ENCODE results near the gene USP37. TPM values are rescaled to one million over a fixed set of nuclear protein-coding genes. Genes with fewer than 3 reads are reported as not detected.

Gene USP37
- total and polyA plus RNA-seq, 2 of the 13 experiments (the other 11 are each of a cell fraction or from before 2014, with no cell fraction given), result 6.5 to 30.6 TPM

- TF ChIP-seq ZNF280D (CRISPR knock-in tag; IDR thresholded peaks at IDR 0.05) (peak; percentile 83; the same call in 1 of the 2 replicates), ZSCAN21 (CRISPR knock-in tag; IDR thresholded peaks at IDR 0.05; ENCODE audit: borderline replicate concordance) (peak; percentile 65; the same call in 1 of the 2 replicates), ZUFSP (CRISPR knock-in tag; IDR thresholded peaks at IDR 0.05; ENCODE audit: borderline replicate concordance) (no peak), ARID2 (CRISPR knock-in tag; IDR thresholded peaks at IDR 0.05; ENCODE audit: borderline replicate concordance) (peak; percentile 66; the same call in 1 of the 2 replicates), JDP2 (CRISPR knock-in tag; IDR thresholded peaks at IDR 0.05; ENCODE audit: borderline replicate concordance) (no peak; the same call in 1 of the 2 replicates), PAF1 (CRISPR knock-in tag; IDR thresholded peaks at IDR 0.05) (no peak), GABPA (IDR thresholded peaks at IDR 0.05; ENCODE audit: low read depth, low read length) (no peak), GABPA (CRISPR knock-in tag; IDR thresholded peaks at IDR 0.05; ENCODE audit: low read depth) (no peak), BCL6 (CRISPR knock-in tag; IDR thresholded peaks at IDR 0.05) (peak; percentile 73), ESRRA (CRISPR knock-in tag; IDR thresholded peaks at IDR 0.05; ENCODE audit: low read depth) (peak; percentile 94), ZNF773 (CRISPR knock-in tag; IDR thresholded peaks at IDR 0.05; ENCODE audit: borderline replicate concordance) (no peak), SAFB2 (CRISPR knock-in tag; IDR thresholded peaks at IDR 0.05; ENCODE audit: borderline replicate concordance, low read depth) (peak; percentile 96; the same call in 1 of the 2 replicates), ZNF710 (CRISPR knock-in tag; IDR thresholded peaks at IDR 0.05; ENCODE audit: borderline replicate concordance) (no peak), NPAS2 (CRISPR knock-in tag; IDR thresholded peaks at IDR 0.05; ENCODE audit: borderline replicate concordance) (no peak), EED (CRISPR knock-in tag; IDR thresholded peaks at IDR 0.05) (no peak), ZBTB39 (CRISPR knock-in tag; IDR thresholded peaks at IDR 0.05) (peak; percentile 93), ZNF780A (CRISPR knock-in tag; IDR thresholded peaks at IDR 0.05) (peak; percentile 14; the same call in 1 of the 2 replicates), GABPB1 (CRISPR knock-in tag; IDR thresholded peaks at IDR 0.05) (peak; percentile 75), NFYC (CRISPR knock-in tag; IDR thresholded peaks at IDR 0.05) (no peak), ZMYM4 (CRISPR knock-in tag; IDR thresholded peaks at IDR 0.05) (peak; percentile 75)
Measured at GRCh38 chr2:218400930-218401881, 166.9 kb downstream of the USP37 start (continued).

All from HepG2 (cell line).